UCSD-AML1 (cell line): Measurements from ENCODE around the gene SSR2.

ENCODE experiments used
- DNase-seq: peaks from one replicate; lab custom pipeline; 2025; ENCODE audit not compliant: unreplicated experiment; lab: John Stamatoyannopoulos, UW

SSR2 gene

GRCh38 chr1:156020293-156021092, at the start of gene SSR2:
TSS of gene SSR2 (minus strand) at chr1:156020951. CDS start at chr1:156020167, 784 bp downstream.
- peak; percentile 85 for DNase-seq

GRCh38 chr1:156070548-156070947, 49.8 kb upstream of the SSR2 start:
- no peak for DNase-seq

- no peak for DNase-seq
Measured at GRCh38 chr1:156069490-156070455, 49.0 kb upstream of the SSR2 start.

- no peak for DNase-seq
Measured at GRCh38 chr1:156067262-156067661, 46.5 kb upstream of the SSR2 start.

- no peak for DNase-seq
Measured at GRCh38 chr1:156065871-156066270, 45.1 kb upstream of the SSR2 start.

GRCh38 chr1:156065212-156065611, 44.5 kb upstream of the SSR2 start:
- no peak for DNase-seq

- no peak for DNase-seq
Measured at GRCh38 chr1:156064615-156065014, 43.9 kb upstream of the SSR2 start.

- no peak for DNase-seq
Measured at GRCh38 chr1:156063997-156064285, 43.2 kb upstream of the SSR2 start.

- DNase-seq, result no peak
Measured at GRCh38 chr1:156062189-156062588, 41.4 kb upstream of the SSR2 start.

- DNase-seq, result no peak
Measured at GRCh38 chr1:156060937-156061636, 40.3 kb upstream of the SSR2 start, which contains the start of gene RAB25. TSS of gene RAB25 (plus strand) at chr1:156061160. CDS start at chr1:156061401, 241 bp downstream.

GRCh38 chr1:156056326-156056849, 35.6 kb upstream of the SSR2 start:
- DNase-seq, result no peak

- no peak for DNase-seq
Measured at GRCh38 chr1:156055281-156056048, 34.7 kb upstream of the SSR2 start.

- peak; percentile 98 for DNase-seq
Measured at GRCh38 chr1:156054500-156055280, 33.9 kb upstream of the SSR2 start, which contains the start of gene LAMTOR2. TSS of gene LAMTOR2 (plus strand) at chr1:156054782. CDS start at chr1:156054890, 108 bp downstream.

- peak; percentile 91 for DNase-seq
Measured at GRCh38 chr1:156053768-156054499, 33.2 kb upstream of the SSR2 start, which contains the start of gene UBQLN4. TSS of gene UBQLN4 (minus strand) at chr1:156053798. CDS start at chr1:156053701, 97 bp downstream.

- DNase-seq, result peak; percentile 82
Measured at GRCh38 chr1:156052862-156053767, 32.4 kb upstream of the SSR2 start.

GRCh38 chr1:156051011-156051725, 30.4 kb upstream of the SSR2 start:
- DNase-seq, result no peak

- DNase-seq, result no peak
Measured at GRCh38 chr1:156050376-156050775, 29.6 kb upstream of the SSR2 start.
